GM12878 (cell line): ENCODE measurements around the gene B3GNT7. TPM values are rescaled to one million over a fixed set of nuclear protein-coding genes. Genes with fewer than 3 reads are reported as not detected.

Experiments used
- CBFB ChIP-seq: IDR thresholded peaks from 2 replicates; pipeline ENCODE4 v1.6.1; 2016; ENCODE audit warnings: antibody characterized with exemption, low read depth
- CBX3 ChIP-seq: fragments of 200-600 bp; sonication (generic); IDR thresholded peaks from 2 replicates; pipeline ENCODE4 v1.6.1; 2016; ENCODE audit warnings: low read depth, borderline replicate concordance
- EED ChIP-seq: sonication (generic); IDR thresholded peaks from 2 replicates; pipeline ENCODE4 v1.6.1; 2016; ENCODE audit warnings: antibody characterized with exemption, low read depth
- HDAC6 ChIP-seq: fragments of 200-600 bp; sonication (generic); IDR thresholded peaks from one replicate; pipeline ENCODE4 v1.8.0; 2017; ENCODE audit warnings: antibody characterized with exemption; ENCODE audit not compliant: unreplicated experiment
- LARP7 ChIP-seq: fragments of 450-650 bp; IDR thresholded peaks from 2 replicates; pipeline ENCODE4 v1.6.1; 2017; ENCODE audit warnings: mild to moderate bottlenecking
- MXI1 ChIP-seq: fragments of 150-350 bp; IDR thresholded peaks from 2 replicates; pipeline ENCODE4 v1.6.1; 2011; ENCODE audit warnings: low read depth, mild to moderate bottlenecking, inconsistent platforms, low read length, improper control_type of control experiment
- NBN ChIP-seq: fragments of 450-650 bp; IDR thresholded peaks from 2 replicates; pipeline ENCODE4 v1.6.1; 2016
- NR2F1 ChIP-seq: fragments of 450-650 bp; conservative IDR thresholded peaks from 2 replicates; pipeline ENCODE4 v1.6.1; 2017; ENCODE audit warnings: mild to moderate bottlenecking
- PML ChIP-seq: IDR thresholded peaks from 2 replicates; pipeline ENCODE4 v1.6.1; 2012; ENCODE audit warnings: low read length, inconsistent platforms
- POU2F2 ChIP-seq: IDR thresholded peaks from 3 replicates; pipeline ENCODE4 v1.6.1; 2011; ENCODE audit warnings: low read depth, mild to moderate bottlenecking, low read length, borderline replicate concordance
- RELA ChIP-seq: fragments of 450-650 bp; IDR thresholded peaks from 2 replicates; pipeline ENCODE4 v1.8.0; 2014; ENCODE audit warnings: borderline replicate concordance; ENCODE audit not compliant: partially characterized antibody
- TAF1 ChIP-seq: IDR thresholded peaks from 2 replicates; pipeline ENCODE4 v1.6.1; 2011; ENCODE audit warnings: mild to moderate bottlenecking, low read depth, low read length, borderline replicate concordance
- TCF7 ChIP-seq: IDR thresholded peaks from 2 replicates; pipeline ENCODE4 v1.6.1; 2014; ENCODE audit warnings: antibody characterized with exemption, borderline replicate concordance
- ZNF274 ChIP-seq: IDR thresholded peaks from one replicate; pipeline ENCODE4 v1.8.0; 2011; ENCODE audit not compliant: insufficient read length, insufficient read depth
- polyA plus RNA-seq, 11 experiments: library from polyadenylated mRNA; depleted of rRNA in 4 of 11; unstranded in 6 of 11; stranded (reverse) in 5 of 11; fragments of >200 nt; fragmentation: Nextera tagmentation in 4 of 11; fragmentation: Illumina TruSeq in 1 of 11; extraction: Ambion mirVana in 4 of 11; extraction: Trizol in 1 of 11; gene quantifications; 1 replicate in 1 of 11; 2 replicates in 10 of 11; pipeline versions ENCODE4 v1.2.1 to v1.2.3, GENCODE V29; 2011 to 2016; ENCODE audit warnings: inconsistent platforms in 2 of 11, missing spikeins in 2 of 11, low read depth in 1 of 11
- total RNA-seq, 4 experiments: library from RNA; depleted of rRNA in 3 of 4; stranded (reverse); fragments of >200 nt in 3 of 4; fragmentation: Illumina TruSeq in 1 of 4; extraction: Trizol in 1 of 4; gene quantifications; 2 replicates each; pipeline versions ENCODE4 v1.2.1 to v1.2.3, GENCODE V29; 2013 to 2021
- TF ChIP-seq, protein P1 (sequence below): fragments of 450-650 bp; IDR thresholded peaks from 2 replicates; pipeline ENCODE4 v1.6.1; 2016; ENCODE audit warnings: mild to moderate bottlenecking
- TF ChIP-seq, protein P2 (sequence below): fragments of 450-650 bp; IDR thresholded peaks from 2 replicates; pipeline ENCODE4 v1.6.1; 2017; ENCODE audit warnings: mild to moderate bottlenecking
- TF ChIP-seq, protein P3 (sequence below), 3 experiments: IDR thresholded peaks in 2 of 3; conservative IDR thresholded peaks in 1 of 3; 2 replicates each; pipeline ENCODE4 v1.5.1; 2011; ENCODE audit warnings: low read depth in 3 of 3, low read length in 3 of 3, mild to moderate bottlenecking in 3 of 3, control low read depth in 2 of 3, moderate library complexity in 2 of 3, inconsistent platforms in 1 of 3, mixed read lengths in 1 of 3; ENCODE audit not compliant: control insufficient read depth in 2 of 3, insufficient read depth in 1 of 3; ENCODE audit errors: extremely low read depth in 1 of 3
- TF ChIP-seq, protein P4 (sequence below): IDR thresholded peaks from 2 replicates; pipeline ENCODE4 v1.6.1; 2012; ENCODE audit warnings: improper control_type of control experiment, low read depth, low read length; ENCODE audit not compliant: insufficient replicate concordance

Gene B3GNT7
- total and polyA plus RNA-seq, 10 of the 15 experiments (the other 5 are each of a cell fraction or from before 2014, with no cell fraction given): 0.91 to 12.6 (median 3.7) TPM

DNA sequence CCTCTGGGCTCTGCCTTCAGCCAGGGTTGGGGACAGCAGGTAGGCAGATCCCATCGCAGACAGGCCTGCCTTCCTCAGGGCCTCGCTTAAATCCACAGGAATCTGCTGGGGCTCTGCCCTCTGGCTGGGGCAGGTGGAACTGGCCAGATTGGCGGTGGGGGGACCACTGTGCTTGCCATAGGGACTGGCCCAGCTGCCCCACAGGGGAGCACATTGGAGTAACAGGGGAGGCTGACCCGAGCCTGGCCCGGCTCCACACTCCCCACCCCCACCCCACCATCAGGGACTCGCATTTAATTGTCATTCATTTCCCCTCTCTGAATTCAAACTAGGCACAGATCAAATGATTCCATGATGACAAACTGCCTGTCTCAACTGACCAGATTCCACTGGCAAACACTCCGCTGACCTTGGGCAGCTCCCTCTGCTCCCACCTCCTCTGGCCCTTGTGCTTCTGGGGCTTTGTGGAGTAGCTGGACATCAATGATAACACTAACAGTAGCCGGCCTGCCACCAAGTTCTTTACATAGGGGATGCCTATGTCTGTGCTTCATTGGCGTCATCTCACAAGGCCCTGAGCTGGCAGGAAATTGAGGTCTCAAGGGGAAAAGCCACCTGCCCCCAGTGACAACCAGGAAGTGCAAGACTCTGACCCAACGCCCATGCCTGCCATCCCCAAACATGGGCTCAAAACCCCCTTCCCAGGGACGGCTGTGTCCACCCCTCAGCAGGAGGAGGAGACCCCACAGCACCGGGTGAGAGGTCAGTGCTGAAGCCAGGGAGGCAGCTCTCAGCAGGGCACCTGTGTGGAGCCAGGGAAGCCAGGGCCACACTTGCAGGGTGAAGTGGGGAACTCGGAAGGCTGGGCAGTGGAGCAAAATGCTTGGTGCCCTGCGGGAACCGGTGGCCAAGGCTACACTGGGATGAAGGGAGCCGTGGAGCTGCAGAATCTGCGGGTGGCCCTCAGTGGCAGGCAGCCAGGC, 2.1 kb upstream of the B3GNT7 start (continued):
- TF ChIP-seq, protein P1, sequence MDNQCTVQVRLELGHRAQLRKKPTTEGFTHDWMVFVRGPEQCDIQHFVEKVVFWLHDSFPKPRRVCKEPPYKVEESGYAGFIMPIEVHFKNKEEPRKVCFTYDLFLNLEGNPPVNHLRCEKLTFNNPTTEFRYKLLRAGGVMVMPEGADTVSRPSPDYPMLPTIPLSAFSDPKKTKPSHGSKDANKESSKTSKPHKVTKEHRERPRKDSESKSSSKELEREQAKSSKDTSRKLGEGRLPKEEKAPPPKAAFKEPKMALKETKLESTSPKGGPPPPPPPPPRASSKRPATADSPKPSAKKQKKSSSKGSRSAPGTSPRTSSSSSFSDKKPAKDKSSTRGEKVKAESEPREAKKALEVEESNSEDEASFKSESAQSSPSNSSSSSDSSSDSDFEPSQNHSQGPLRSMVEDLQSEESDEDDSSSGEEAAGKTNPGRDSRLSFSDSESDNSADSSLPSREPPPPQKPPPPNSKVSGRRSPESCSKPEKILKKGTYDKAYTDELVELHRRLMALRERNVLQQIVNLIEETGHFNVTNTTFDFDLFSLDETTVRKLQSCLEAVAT: peak; percentile 16; the same call in 1 of the 2 replicates
- no peak for TF ChIP-seq PML
- peak; percentile 36; the same call in 1 of the 2 replicates for TF ChIP-seq CBFB
- TF ChIP-seq NR2F1: peak; percentile 63; the same call in 1 of the 2 replicates
- TF ChIP-seq TCF7: no peak
- TF ChIP-seq, protein P2, sequence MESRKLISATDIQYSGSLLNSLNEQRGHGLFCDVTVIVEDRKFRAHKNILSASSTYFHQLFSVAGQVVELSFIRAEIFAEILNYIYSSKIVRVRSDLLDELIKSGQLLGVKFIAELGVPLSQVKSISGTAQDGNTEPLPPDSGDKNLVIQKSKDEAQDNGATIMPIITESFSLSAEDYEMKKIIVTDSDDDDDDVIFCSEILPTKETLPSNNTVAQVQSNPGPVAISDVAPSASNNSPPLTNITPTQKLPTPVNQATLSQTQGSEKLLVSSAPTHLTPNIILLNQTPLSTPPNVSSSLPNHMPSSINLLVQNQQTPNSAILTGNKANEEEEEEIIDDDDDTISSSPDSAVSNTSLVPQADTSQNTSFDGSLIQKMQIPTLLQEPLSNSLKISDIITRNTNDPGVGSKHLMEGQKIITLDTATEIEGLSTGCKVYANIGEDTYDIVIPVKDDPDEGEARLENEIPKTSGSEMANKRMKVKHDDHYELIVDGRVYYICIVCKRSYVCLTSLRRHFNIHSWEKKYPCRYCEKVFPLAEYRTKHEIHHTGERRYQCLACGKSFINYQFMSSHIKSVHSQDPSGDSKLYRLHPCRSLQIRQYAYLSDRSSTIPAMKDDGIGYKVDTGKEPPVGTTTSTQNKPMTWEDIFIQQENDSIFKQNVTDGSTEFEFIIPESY: no peak
- peak; percentile 72 for TF ChIP-seq MXI1
- TF ChIP-seq, protein P3, sequence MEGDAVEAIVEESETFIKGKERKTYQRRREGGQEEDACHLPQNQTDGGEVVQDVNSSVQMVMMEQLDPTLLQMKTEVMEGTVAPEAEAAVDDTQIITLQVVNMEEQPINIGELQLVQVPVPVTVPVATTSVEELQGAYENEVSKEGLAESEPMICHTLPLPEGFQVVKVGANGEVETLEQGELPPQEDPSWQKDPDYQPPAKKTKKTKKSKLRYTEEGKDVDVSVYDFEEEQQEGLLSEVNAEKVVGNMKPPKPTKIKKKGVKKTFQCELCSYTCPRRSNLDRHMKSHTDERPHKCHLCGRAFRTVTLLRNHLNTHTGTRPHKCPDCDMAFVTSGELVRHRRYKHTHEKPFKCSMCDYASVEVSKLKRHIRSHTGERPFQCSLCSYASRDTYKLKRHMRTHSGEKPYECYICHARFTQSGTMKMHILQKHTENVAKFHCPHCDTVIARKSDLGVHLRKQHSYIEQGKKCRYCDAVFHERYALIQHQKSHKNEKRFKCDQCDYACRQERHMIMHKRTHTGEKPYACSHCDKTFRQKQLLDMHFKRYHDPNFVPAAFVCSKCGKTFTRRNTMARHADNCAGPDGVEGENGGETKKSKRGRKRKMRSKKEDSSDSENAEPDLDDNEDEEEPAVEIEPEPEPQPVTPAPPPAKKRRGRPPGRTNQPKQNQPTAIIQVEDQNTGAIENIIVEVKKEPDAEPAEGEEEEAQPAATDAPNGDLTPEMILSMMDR (IDR thresholded peaks at IDR 0.05 in 2 of 3, conservative IDR thresholded peaks at IDR 0.05 in 1 of 3; ENCODE audit: control insufficient read depth in 2 of 3, extremely low read depth in 1 of 3, insufficient read depth in 1 of 3, low read depth in 3 of 3, low read length in 3 of 3): peak; percentile 18 to 55 (median 39); a peak in 5 of 6 replicates
- TF ChIP-seq, protein P4, sequence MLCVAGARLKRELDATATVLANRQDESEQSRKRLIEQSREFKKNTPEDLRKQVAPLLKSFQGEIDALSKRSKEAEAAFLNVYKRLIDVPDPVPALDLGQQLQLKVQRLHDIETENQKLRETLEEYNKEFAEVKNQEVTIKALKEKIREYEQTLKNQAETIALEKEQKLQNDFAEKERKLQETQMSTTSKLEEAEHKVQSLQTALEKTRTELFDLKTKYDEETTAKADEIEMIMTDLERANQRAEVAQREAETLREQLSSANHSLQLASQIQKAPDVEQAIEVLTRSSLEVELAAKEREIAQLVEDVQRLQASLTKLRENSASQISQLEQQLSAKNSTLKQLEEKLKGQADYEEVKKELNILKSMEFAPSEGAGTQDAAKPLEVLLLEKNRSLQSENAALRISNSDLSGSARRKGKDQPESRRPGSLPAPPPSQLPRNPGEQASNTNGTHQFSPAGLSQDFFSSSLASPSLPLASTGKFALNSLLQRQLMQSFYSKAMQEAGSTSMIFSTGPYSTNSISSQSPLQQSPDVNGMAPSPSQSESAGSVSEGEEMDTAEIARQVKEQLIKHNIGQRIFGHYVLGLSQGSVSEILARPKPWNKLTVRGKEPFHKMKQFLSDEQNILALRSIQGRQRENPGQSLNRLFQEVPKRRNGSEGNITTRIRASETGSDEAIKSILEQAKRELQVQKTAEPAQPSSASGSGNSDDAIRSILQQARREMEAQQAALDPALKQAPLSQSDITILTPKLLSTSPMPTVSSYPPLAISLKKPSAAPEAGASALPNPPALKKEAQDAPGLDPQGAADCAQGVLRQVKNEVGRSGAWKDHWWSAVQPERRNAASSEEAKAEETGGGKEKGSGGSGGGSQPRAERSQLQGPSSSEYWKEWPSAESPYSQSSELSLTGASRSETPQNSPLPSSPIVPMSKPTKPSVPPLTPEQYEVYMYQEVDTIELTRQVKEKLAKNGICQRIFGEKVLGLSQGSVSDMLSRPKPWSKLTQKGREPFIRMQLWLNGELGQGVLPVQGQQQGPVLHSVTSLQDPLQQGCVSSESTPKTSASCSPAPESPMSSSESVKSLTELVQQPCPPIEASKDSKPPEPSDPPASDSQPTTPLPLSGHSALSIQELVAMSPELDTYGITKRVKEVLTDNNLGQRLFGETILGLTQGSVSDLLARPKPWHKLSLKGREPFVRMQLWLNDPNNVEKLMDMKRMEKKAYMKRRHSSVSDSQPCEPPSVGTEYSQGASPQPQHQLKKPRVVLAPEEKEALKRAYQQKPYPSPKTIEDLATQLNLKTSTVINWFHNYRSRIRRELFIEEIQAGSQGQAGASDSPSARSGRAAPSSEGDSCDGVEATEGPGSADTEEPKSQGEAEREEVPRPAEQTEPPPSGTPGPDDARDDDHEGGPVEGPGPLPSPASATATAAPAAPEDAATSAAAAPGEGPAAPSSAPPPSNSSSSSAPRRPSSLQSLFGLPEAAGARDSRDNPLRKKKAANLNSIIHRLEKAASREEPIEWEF: peak; percentile 44
- no peak for TF ChIP-seq EED
- 0 out of 2 replicates have a peak, but pooled peaks have one; percentile 38 for TF ChIP-seq TAF1
- TF ChIP-seq LARP7: no peak
- no peak for TF ChIP-seq HDAC6
- TF ChIP-seq ZNF274: no peak
- TF ChIP-seq POU2F2: no peak
- no peak; the same call in 1 of the 2 replicates for TF ChIP-seq NBN
- TF ChIP-seq RELA: no peak
- no peak for TF ChIP-seq CBX3
